Endothelial cell of umbilical vein (primary cell): ENCODE results near the gene TMCC3. TPM values are rescaled to one million over a fixed set of nuclear protein-coding genes. Genes with fewer than 3 reads are reported as not detected.

Source experiments
- BruUV-seq: library from RNA; stranded (reverse); fragments of 400-500 nt; replicated peaks from 2 replicates; lab custom pipeline; 2021; lab: Mats Ljungman, UMichigan
- CTCF ChIA-PET: fragments of 300-600, 350-600 bp; sonication (Branson Sonifier 250); formaldehyde crosslinking; loops from one replicate; lab custom pipeline; 2021; ENCODE audit warnings: antibody characterized with exemption, inconsistent platforms; lab: Charles Lee
- POLR2A ChIA-PET: fragments of 300-600, 350-600 bp; sonication (Branson Sonifier 250); formaldehyde crosslinking; loops from one replicate; lab custom pipeline; 2021; ENCODE audit warnings: antibody characterized with exemption, inconsistent platforms; lab: Charles Lee
- DNase-seq: peaks from one replicate; pipeline ENCODE4 v3.0.0-alpha.2; 2011; ENCODE audit warnings: low read depth, low spot score
- FAIRE-seq: peaks from 2 replicates; lab custom pipeline; 2011; peaks lifted over from hg19 to GRCh38; lab: Jason Lieb, UNC
- H2AFZ ChIP-seq: 2 replicates; pipeline ENCODE4 v1.6.0; 2012; ENCODE audit warnings: low read depth, low read length, control low read depth, inconsistent platforms
- H3K27ac ChIP-seq: 2 replicates; pipeline ENCODE4 v1.5.1; 2011; ENCODE audit warnings: low read depth, mild to moderate bottlenecking, control low read depth, low read length, moderate library complexity; ENCODE audit not compliant: insufficient read depth
- H3K27me3 ChIP-seq, 2 experiments: 2 replicates each; pipeline versions ENCODE4 v1.6.0 to v1.6.1; 2011; ENCODE audit warnings: low read length in 2 of 2, mixed read lengths in 1 of 2; ENCODE audit not compliant: control insufficient read depth in 2 of 2, insufficient read depth in 2 of 2
- H3K36me3 ChIP-seq, 2 experiments: 2 replicates in 1 of 2; 3 replicates in 1 of 2; pipeline ENCODE4 v1.5.1; 2011; ENCODE audit warnings: low read length in 2 of 2, mild to moderate bottlenecking in 1 of 2, moderate library complexity in 1 of 2; ENCODE audit not compliant: control insufficient read depth in 2 of 2, insufficient read depth in 2 of 2; ENCODE audit errors: extremely low read depth in 1 of 2
- H3K4me1 ChIP-seq: 3 replicates; pipeline ENCODE4 v1.5.1; 2011; ENCODE audit warnings: mild to moderate bottlenecking, low read length; ENCODE audit not compliant: control insufficient read depth, insufficient read depth; ENCODE audit errors: extremely low read depth
- H3K4me2 ChIP-seq: 2 replicates; pipeline ENCODE4 v1.6.1; 2011; ENCODE audit warnings: low read length, control low read depth, mixed read lengths; ENCODE audit not compliant: insufficient read depth
- H3K4me3 ChIP-seq, 3 experiments: fragments of 200-600 bp in 1 of 3; sonication (generic), shearing (Covaris generic) in 1 of 3; replicated peaks in 1 of 3; 2 replicates each; pipeline ENCODE4 v1.5.1; 2011 to 2016; ENCODE audit warnings: control low read depth in 3 of 3, low read length in 3 of 3, mild to moderate bottlenecking in 2 of 3, inconsistent platforms in 1 of 3, low read depth in 1 of 3, moderate library complexity in 1 of 3; ENCODE audit not compliant: insufficient read depth in 1 of 3
- H3K79me2 ChIP-seq: 2 replicates; pipeline ENCODE4 v1.6.0; 2012; ENCODE audit warnings: low read length, inconsistent platforms; ENCODE audit not compliant: control insufficient read depth, insufficient read depth
- H3K9ac ChIP-seq: replicated peaks from 2 replicates; pipeline ENCODE3; 2011; ENCODE audit warnings: low read length, control low read depth; ENCODE audit not compliant: insufficient read depth; ENCODE audit errors: extremely low read depth
- H3K9me1 ChIP-seq: replicated peaks from 3 replicates; pipeline ENCODE4 v1.6.0; 2011; ENCODE audit warnings: mild to moderate bottlenecking, low read length; ENCODE audit not compliant: control insufficient read depth, insufficient read depth; ENCODE audit errors: extremely low read depth
- H3K9me3 ChIP-seq: replicated peaks from 2 replicates; pipeline ENCODE4 v1.5.1; 2012; ENCODE audit warnings: low read length, inconsistent platforms; ENCODE audit not compliant: control insufficient read depth, insufficient read depth
- H4K20me1 ChIP-seq: replicated peaks from 2 replicates; pipeline ENCODE3; 2011; ENCODE audit warnings: mild to moderate bottlenecking, low read length; ENCODE audit not compliant: control insufficient read depth, insufficient read depth; ENCODE audit errors: extremely low read depth
- CTCF ChIP-seq, 2 donors: IDR thresholded peaks; 1 replicate in 1 of 2; 2 replicates in 1 of 2; pipeline ENCODE4 v1.5.1; 2011; ENCODE audit warnings: low read length in 2 of 2, mild to moderate bottlenecking in 2 of 2, moderate library complexity in 2 of 2, control low read depth in 1 of 2, inconsistent platforms in 1 of 2, low read depth in 1 of 2; ENCODE audit not compliant: insufficient read depth in 1 of 2; ENCODE audit errors: extremely low read depth in 1 of 2
- EZH2 ChIP-seq: IDR thresholded peaks from 2 replicates; pipeline ENCODE4 v1.6.1; 2012; ENCODE audit warnings: borderline replicate concordance, low read depth, mild to moderate bottlenecking, moderate library complexity, low read length, inconsistent platforms; ENCODE audit not compliant: severe bottlenecking
- FOS ChIP-seq: IDR thresholded peaks from 2 replicates; pipeline ENCODE4 v1.6.1; 2011; ENCODE audit warnings: mild to moderate bottlenecking, low read length, moderate library complexity, borderline replicate concordance; ENCODE audit not compliant: insufficient read depth
- GATA2 ChIP-seq: IDR thresholded peaks from 2 replicates; pipeline ENCODE4 v1.7.0; 2011; ENCODE audit warnings: low read depth, mild to moderate bottlenecking, moderate library complexity, mixed read lengths, low read length; ENCODE audit not compliant: insufficient read length, insufficient read depth
- JUN ChIP-seq: IDR thresholded peaks from 2 replicates; pipeline ENCODE4 v1.6.1; 2011; ENCODE audit warnings: borderline replicate concordance, low read depth; ENCODE audit not compliant: insufficient read length, insufficient read depth
- MAX ChIP-seq: IDR thresholded peaks from 2 replicates; pipeline ENCODE4 v1.6.1; 2011; ENCODE audit not compliant: insufficient read depth, insufficient read length
- MYC ChIP-seq: IDR thresholded peaks from one replicate; pipeline ENCODE4 v1.6.1; 2011; ENCODE audit warnings: mild to moderate bottlenecking, low read depth, low read length
- POLR2A ChIP-seq: IDR thresholded peaks from 2 replicates; pipeline ENCODE4 v1.6.1; 2012; ENCODE audit warnings: low read depth, mild to moderate bottlenecking, control low read depth, low read length
- POLR2AphosphoS5 ChIP-seq: IDR thresholded peaks from 2 replicates; pipeline ENCODE4 v1.6.1; 2012; ENCODE audit warnings: low read depth, mild to moderate bottlenecking, control low read depth, low read length, moderate library complexity; ENCODE audit not compliant: insufficient read depth
- dilution Hi-C: fragments of 300-500 bp; cut with MboI; formaldehyde crosslinking; loops from one replicate; pipeline ENCODE4 v1.15.0; 2019; ENCODE audit warnings: low sequenced_read_pairs; ENCODE audit not compliant: extremely low pct_ligation_motif_present
- intact Hi-C: fragments of 100-400 bp; cut with micrococcal nuclease; formaldehyde crosslinking; loops from one replicate; pipeline ENCODE4 v1.10.0; 2022
- polyA plus RNA-seq, 4 experiments: library from polyadenylated mRNA; depleted of rRNA in 3 of 4; stranded (reverse) in 3 of 4; unstranded in 1 of 4; fragments of >200 nt; gene quantifications; 2 replicates each; pipeline versions ENCODE4 v1.2.1 to v1.2.3, GENCODE V29; 2011 to 2012; ENCODE audit warnings: missing spikeins in 1 of 4
- total RNA-seq: library from RNA; stranded (reverse); gene quantifications from 2 replicates; pipeline ENCODE4 v1.2.3, GENCODE V29; 2021

TMCC3 gene
- total and polyA plus RNA-seq, 2 donors (not counting 3 experiments of a cell fraction or from before 2014, with no cell fraction given), result 13.5 to 30.4 TPM

- ChIA-PET CTCF (interaction anchor here (0.7 kb wide), 1 partner anchor 19 kb away, joined by 3 read pairs; no protein-coding TSS in a partner anchor), POLR2A (no interaction called here)
- intact Hi-C loops (loop anchor here (5.0 kb wide), 1 partner anchor 342 kb away; no protein-coding TSS in a partner anchor), dilution Hi-C loops (no loop called here)
- Histone ChIP-seq H3K27me3 (no peaks in the 10 kb centered on the region), H3K9me3 (no peaks in the 10 kb centered on the region), H2AFZ (no peak overlapping the region), H3K4me2 (no peak overlapping the region), H3K4me3 (no peak overlapping the region), H3K36me3 (peaks cover 0 to 16% of the 10 kb centered on the region in 2 experiments), H4K20me1 (no peaks in the 10 kb centered on the region), H3K27ac (no peak overlapping the region), H3K9ac (no peak overlapping the region), H3K79me2 (peaks cover 68% of the 10 kb centered on the region), H3K4me1 (peaks cover 22% of the 10 kb centered on the region), H3K9me1 (no peaks in the 10 kb centered on the region)
- BruUV-seq, result no TSS peak
- FAIRE-seq (no peak), DNase-seq (no peak)
- TF ChIP-seq JUN (no peak), POLR2A (no peak), MYC (no peak), FOS (no peak), POLR2AphosphoS5 (no peak), GATA2 (no peak), EZH2 (no peak), MAX (no peak), CTCF (IDR thresholded peaks at IDR 0.05; ENCODE audit: extremely low read depth in 1 of 2, insufficient read depth in 1 of 2, low read depth in 1 of 2, low read length in 2 of 2) (no peak)
Observed at GRCh38 chr12:94640134-94640928, 10.0 kb downstream of the TMCC3 start.
